K562 (cell line): Measurements from ENCODE around the gene SUMF1. TPM values are rescaled to one million over a fixed set of nuclear protein-coding genes. Genes with fewer than 3 reads are reported as not detected.

Source experiments
- ATAC-seq: fragments of 200-7000 bp; cut with Tn5 transposase; 3 replicates; pipeline ENCODE4 v1.9.1; 2020; ENCODE audit warnings: moderate library complexity
- BruUV-seq: library from RNA; stranded (reverse); fragments of 400-500 nt; replicated peaks from 2 replicates; lab custom pipeline; 2021; lab: Mats Ljungman, UMichigan
- CTCF ChIA-PET: fragments of 300-600 bp; formaldehyde crosslinking; extraction: SDS; loops from one replicate; lab custom pipeline; 2021; ENCODE audit warnings: low intra/inter-chr PET ratio; lab: Yijun Ruan, JAX
- POLR2A ChIA-PET: fragments of 300-600, 350-650 bp; sonication (Branson Sonifier 250); formaldehyde crosslinking; extraction: SDS; loops from one replicate; lab custom pipeline; 2021; ENCODE audit warnings: antibody characterized with exemption, inconsistent platforms; lab: Yijun Ruan, JAX
- DNase-seq, 4 experiments: peaks; one replicate each; pipeline versions ENCODE4 v3.0.0 to v3.0.0-alpha.2; 2011 to 2018; ENCODE audit warnings: low spot score in 3 of 4, mixed read lengths in 3 of 4; ENCODE audit errors: extremely low read depth in 1 of 4
- FAIRE-seq: peaks from 2 replicates; lab custom pipeline; 2011; peaks lifted over from hg19 to GRCh38; lab: Jason Lieb, UNC
- H2AFZ ChIP-seq: 2 replicates; pipeline ENCODE4 v1.6.0; 2011; ENCODE audit warnings: low read depth, low read length, control low read depth, inconsistent platforms
- H3K27ac ChIP-seq: fragments of 200-600 bp; 3 replicates; pipeline ENCODE4 v1.8.0; 2011; ENCODE audit warnings: low read depth, mild to moderate bottlenecking, control low read depth, inconsistent platforms, low read length, moderate library complexity, mixed read lengths; ENCODE audit errors: extremely low read depth
- H3K27me3 ChIP-seq, 2 experiments: fragments of 300-600 bp in 1 of 2; 2 replicates in 1 of 2; 3 replicates in 1 of 2; pipeline versions ENCODE4 v1.6.0 to v1.8.0; 2011; ENCODE audit warnings: inconsistent platforms in 2 of 2, low read length in 2 of 2, mild to moderate bottlenecking in 1 of 2, mixed read lengths in 1 of 2, moderate library complexity in 1 of 2; ENCODE audit not compliant: control insufficient read depth in 2 of 2, insufficient read depth in 2 of 2
- H3K36me3 ChIP-seq: fragments of 300-600 bp; 3 replicates; pipeline ENCODE4 v1.8.0; 2011; ENCODE audit warnings: mild to moderate bottlenecking, low read length, inconsistent platforms; ENCODE audit not compliant: control insufficient read depth, insufficient read depth
- H3K4me1 ChIP-seq, 2 experiments: fragments of 200-600 bp in 1 of 2; replicated peaks in 1 of 2; 2 replicates in 1 of 2; 3 replicates in 1 of 2; pipeline versions ENCODE4 v1.5.1 to v1.8.0; 2011; ENCODE audit warnings: inconsistent platforms in 2 of 2, low read length in 2 of 2, mild to moderate bottlenecking in 1 of 2, mixed read lengths in 1 of 2, moderate library complexity in 1 of 2; ENCODE audit not compliant: control insufficient read depth in 2 of 2, insufficient read depth in 2 of 2
- H3K4me2 ChIP-seq: 2 replicates; pipeline ENCODE4 v1.6.1; 2011; ENCODE audit warnings: low read length, control low read depth, inconsistent platforms, mixed read lengths; ENCODE audit not compliant: insufficient read depth
- H3K4me3 ChIP-seq: fragments of 200-600 bp; sonication (generic), shearing (Covaris generic); 2 replicates; pipeline ENCODE4 v1.5.1; 2016; ENCODE audit warnings: control low read depth, inconsistent platforms
- H3K79me2 ChIP-seq: fragments of 200-600 bp; 3 replicates; pipeline ENCODE4 v1.8.0; 2011; ENCODE audit warnings: low read length, inconsistent platforms; ENCODE audit not compliant: control insufficient read depth, insufficient read depth
- H3K9ac ChIP-seq, 2 experiments: 2 replicates each; pipeline versions ENCODE4 v1.6.0 to v1.6.1; 2011; ENCODE audit warnings: low read depth in 2 of 2, low read length in 2 of 2, control low read depth in 1 of 2, inconsistent platforms in 1 of 2, mild to moderate bottlenecking in 1 of 2, mixed read lengths in 1 of 2; ENCODE audit not compliant: insufficient read depth in 1 of 2
- H3K9me1 ChIP-seq: one replicate; pipeline ENCODE4 v1.6.0; 2011; ENCODE audit warnings: inconsistent platforms, mild to moderate bottlenecking, low read length, moderate library complexity; ENCODE audit not compliant: control insufficient read depth, insufficient read depth
- H3K9me3 ChIP-seq: replicated peaks from 2 replicates; pipeline ENCODE4 v1.5.1; 2011; ENCODE audit warnings: low read depth, low read length, inconsistent platforms; ENCODE audit not compliant: control insufficient read depth, insufficient read depth
- H4K20me1 ChIP-seq: replicated peaks from 2 replicates; pipeline ENCODE4 v1.6.1; 2011; ENCODE audit warnings: low read length, inconsistent platforms, mixed read lengths; ENCODE audit not compliant: control insufficient read depth, insufficient read depth
- ARNT ChIP-seq, 2 experiments: fragments of 450-650 bp; IDR thresholded peaks; 2 replicates each; pipeline ENCODE4 v1.6.1; 2016; ENCODE audit warnings: mild to moderate bottlenecking in 1 of 2
- BCOR ChIP-seq: fragments of 450-650 bp; IDR thresholded peaks from 2 replicates; pipeline ENCODE4 v1.6.1; 2016
- BRCA1 ChIP-seq, 2 experiments: fragments of 450-650 bp in 1 of 2; sonication (generic) in 1 of 2; formaldehyde crosslinking in 1 of 2; IDR thresholded peaks; 2 replicates each; pipeline versions ENCODE4 v1.5.0 to v1.6.1; 2017 to 2020; ENCODE audit warnings: mild to moderate bottlenecking in 1 of 2, missing genetic modification reagents in 1 of 2
- CSDE1 ChIP-seq, 2 experiments: fragments of 450-650 bp; IDR thresholded peaks; 2 replicates each; pipeline ENCODE4 v1.6.1; 2016; ENCODE audit warnings: mild to moderate bottlenecking in 1 of 2
- E2F1 ChIP-seq: sonication (generic); formaldehyde crosslinking; IDR thresholded peaks from 2 replicates; pipeline ENCODE4 v1.8.1; 2023; ENCODE audit warnings: mild to moderate bottlenecking, missing genetic modification reagents, moderate library complexity
- E2F8 ChIP-seq: fragments of 450-650 bp; IDR thresholded peaks from 2 replicates; pipeline ENCODE4 v1.7.1; 2018; ENCODE audit warnings: mild to moderate bottlenecking, low read depth; ENCODE audit not compliant: partially characterized antibody
- GTF2F1 ChIP-seq: IDR thresholded peaks from 2 replicates; pipeline ENCODE4 v1.6.1; 2011; ENCODE audit warnings: low read depth, low read length, improper control_type of control experiment
- PHTF2 ChIP-seq: fragments of 250-450 bp; sonication (Bioruptor Pico); IDR thresholded peaks from 2 replicates; pipeline ENCODE4 v1.5.0; 2021; ENCODE audit warnings: mild to moderate bottlenecking
- SLC30A9 ChIP-seq: fragments of 250-450 bp; sonication (Bioruptor Pico); IDR thresholded peaks from 2 replicates; pipeline ENCODE4 v1.8.0; 2022; ENCODE audit warnings: mild to moderate bottlenecking, moderate library complexity
- SMAD2 ChIP-seq: fragments of 150-350 bp; IDR thresholded peaks from 2 replicates; pipeline ENCODE4 v1.6.1; 2014; ENCODE audit warnings: low read depth, mild to moderate bottlenecking, low read length
- SP1 ChIP-seq: sonication (generic); formaldehyde crosslinking; IDR thresholded peaks from 2 replicates; pipeline ENCODE4 v1.8.1; 2022; ENCODE audit warnings: mild to moderate bottlenecking, missing genetic modification reagents
- ZBTB2 ChIP-seq: fragments of 450-650 bp; IDR thresholded peaks from 2 replicates; pipeline ENCODE4 v1.6.1; 2016; ENCODE audit warnings: antibody characterized with exemption
- ZNF280A ChIP-seq: fragments of 450-650 bp; IDR thresholded peaks from 2 replicates; pipeline ENCODE4 v1.6.1; 2018; ENCODE audit warnings: mild to moderate bottlenecking, low read depth; ENCODE audit not compliant: partially characterized antibody
- in situ Hi-C: fragments of 300-500 bp; cut with MboI; formaldehyde crosslinking; loops from 4 replicates; pipeline ENCODE4 v1.15.0; 2018; ENCODE audit warnings: inconsistent platforms, mixed read lengths
- intact Hi-C: fragments of 100-400 bp; cut with micrococcal nuclease; formaldehyde crosslinking; loops from 2 replicates; pipeline ENCODE4 v1.14.2; 2022
- polyA plus RNA-seq, 8 experiments: library from polyadenylated mRNA; depleted of rRNA in 4 of 8; stranded (reverse) in 5 of 8; unstranded in 3 of 8; fragments of >200 nt; fragmentation: Nextera tagmentation in 2 of 8; fragmentation: Illumina TruSeq in 1 of 8; extraction: Ambion mirVana in 2 of 8; extraction: Trizol in 1 of 8; gene quantifications; 2 replicates each; pipeline versions ENCODE4 v1.2.1 to v1.2.3, GENCODE V29; 2011 to 2014; ENCODE audit warnings: inconsistent platforms in 1 of 8, missing spikeins in 1 of 8
- total RNA-seq, 7 experiments: library from RNA; depleted of rRNA in 6 of 7; stranded (reverse); fragments of >200 nt in 6 of 7; fragmentation: Illumina TruSeq in 2 of 7; extraction: Trizol in 2 of 7; gene quantifications; 2 replicates each; pipeline versions ENCODE4 v1.2.1 to v1.2.3, GENCODE V29; 2011 to 2021; ENCODE audit warnings: low replicate concordance in 1 of 7

Gene SUMF1
- total and polyA plus RNA-seq, 9 of the 15 experiments (the other 6 are each of a cell fraction or from before 2014, with no cell fraction given) = 1.3 to 7.4 (median 4.2) TPM

- Histone ChIP-seq H2AFZ (no peak overlapping the region), H3K36me3 (no peaks in the 10 kb centered on the region), H3K4me3 (no peak overlapping the region), H3K4me1 (peaks cover 0 to 4% of the 10 kb centered on the region in 2 experiments; a peak in 1 of 5 replicates), H4K20me1 (no peaks in the 10 kb centered on the region), H3K27me3 (no peaks in the 10 kb centered on the region), H3K79me2 (no peaks in the 10 kb centered on the region), H3K9me1 (no peaks in the 10 kb centered on the region), H3K4me2 (no peak overlapping the region), H3K27ac (no peak overlapping the region), H3K9ac (no peak overlapping the region), H3K9me3 (no peaks in the 10 kb centered on the region)
- intact Hi-C loops (no loop called here), in situ Hi-C loops (no loop called here)
- ChIA-PET POLR2A (interaction anchor here (1.3 kb wide), 1 partner anchor 30 kb away, joined by 4 read pairs; no protein-coding TSS in a partner anchor), CTCF (no interaction called here)
- no peak for DNase-seq
- no TSS peak for BruUV-seq
- no peak for TF ChIP-seq BRCA1 (IDR thresholded peaks at IDR 0.05)
- no peak for TF ChIP-seq BRCA1 (CRISPR knock-in tag; IDR thresholded peaks at IDR 0.05)
- no peak for TF ChIP-seq E2F8
- TF ChIP-seq BCOR = no peak
- no peak for TF ChIP-seq SP1
- TF ChIP-seq ARNT (IDR thresholded peaks at IDR 0.05) = no peak
- TF ChIP-seq SLC30A9 = no peak
- no peak for TF ChIP-seq GTF2F1
- TF ChIP-seq E2F1 = no peak
- no peak for TF ChIP-seq PHTF2
- no peak for TF ChIP-seq CSDE1 (IDR thresholded peaks at IDR 0.05)
- TF ChIP-seq SMAD2 = no peak
- no peak for TF ChIP-seq ZBTB2
- TF ChIP-seq ZNF280A = no peak
- no peak for FAIRE-seq
- no peak for ATAC-seq
Measured at GRCh38 chr3:4432259-4432658, 34.8 kb downstream of the SUMF1 start.
